ENCODE data around the gene GDPD3. TPM values are rescaled to one million over a fixed set of nuclear protein-coding genes. Genes with fewer than 3 reads are reported as not detected.
A peak's percentile ranks its signal among the peaks of the same experiment; 100 is the strongest.

The GDPD3 gene
- total RNA-seq, 1 donor from 2014 or later: 0.50 TPM

DNA sequence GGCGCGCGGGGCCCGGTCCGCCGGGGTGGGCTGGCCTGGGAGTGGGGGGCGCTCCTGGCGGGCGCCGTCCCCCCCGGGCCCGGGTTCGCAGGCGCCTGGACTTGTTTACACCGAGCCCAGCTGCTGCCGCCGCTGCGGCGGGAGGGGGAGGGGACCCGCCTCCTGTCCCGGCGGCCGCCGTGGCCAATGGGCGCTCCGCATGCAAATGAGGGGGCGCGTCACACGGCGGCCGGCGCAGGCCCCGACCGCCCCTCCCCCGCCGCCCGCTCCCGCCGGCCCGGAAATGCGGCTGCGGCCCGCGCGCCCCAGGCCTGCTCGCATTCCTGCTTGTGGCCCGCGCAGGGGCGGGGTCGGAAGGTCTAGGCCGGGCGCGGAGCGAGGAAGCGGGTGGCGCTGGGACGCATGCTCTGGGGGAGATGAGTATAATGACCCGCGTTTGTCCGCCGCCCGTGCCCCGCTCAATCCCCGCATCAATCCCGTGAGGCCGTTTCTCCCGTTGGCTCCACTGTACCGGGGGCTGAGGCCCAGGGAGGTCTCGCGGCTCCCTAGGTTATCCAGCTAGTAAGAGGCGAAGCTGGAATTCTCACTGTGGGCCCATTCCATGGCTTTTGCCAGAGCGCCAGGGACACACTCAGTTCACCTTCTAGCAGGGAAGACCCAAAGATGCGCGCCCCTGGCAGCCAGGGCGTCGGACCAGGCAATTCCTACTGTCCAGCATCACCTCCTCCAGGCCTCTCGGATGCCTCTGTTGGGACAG lies 17.1 kb downstream of the GDPD3 start, which contains the start of gene YPEL3:
Gene YPEL3 (minus strand): TSS at position 109 of the 757 bp plus-strand sequence. CDS start 731 bp downstream, outside the sequence.
- H3K27me3 ChIP-seq (ENCODE audit: control insufficient read depth, insufficient read depth, low read length): no peaks in the 10 kb centered on the region
- TF ChIP-seq, protein P1, sequence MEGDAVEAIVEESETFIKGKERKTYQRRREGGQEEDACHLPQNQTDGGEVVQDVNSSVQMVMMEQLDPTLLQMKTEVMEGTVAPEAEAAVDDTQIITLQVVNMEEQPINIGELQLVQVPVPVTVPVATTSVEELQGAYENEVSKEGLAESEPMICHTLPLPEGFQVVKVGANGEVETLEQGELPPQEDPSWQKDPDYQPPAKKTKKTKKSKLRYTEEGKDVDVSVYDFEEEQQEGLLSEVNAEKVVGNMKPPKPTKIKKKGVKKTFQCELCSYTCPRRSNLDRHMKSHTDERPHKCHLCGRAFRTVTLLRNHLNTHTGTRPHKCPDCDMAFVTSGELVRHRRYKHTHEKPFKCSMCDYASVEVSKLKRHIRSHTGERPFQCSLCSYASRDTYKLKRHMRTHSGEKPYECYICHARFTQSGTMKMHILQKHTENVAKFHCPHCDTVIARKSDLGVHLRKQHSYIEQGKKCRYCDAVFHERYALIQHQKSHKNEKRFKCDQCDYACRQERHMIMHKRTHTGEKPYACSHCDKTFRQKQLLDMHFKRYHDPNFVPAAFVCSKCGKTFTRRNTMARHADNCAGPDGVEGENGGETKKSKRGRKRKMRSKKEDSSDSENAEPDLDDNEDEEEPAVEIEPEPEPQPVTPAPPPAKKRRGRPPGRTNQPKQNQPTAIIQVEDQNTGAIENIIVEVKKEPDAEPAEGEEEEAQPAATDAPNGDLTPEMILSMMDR (IDR thresholded peaks at IDR 0.05; ENCODE audit: insufficient read depth, low read length, poor library complexity, severe bottlenecking): no peak
- peak; percentile 55 for DNase-seq (ENCODE audit: low read depth)
- no peaks in the 10 kb centered on the region for H3K36me3 ChIP-seq (ENCODE audit: control insufficient read depth, insufficient read depth, low read length)
- peak within 1 kb of the TSS; percentile 40 for H3K4me3 ChIP-seq (ENCODE audit: low read depth, low read length)

- Histone ChIP-seq H3K36me3 (ENCODE audit: control insufficient read depth, insufficient read depth, low read length) (no peaks in the 10 kb centered on the region), H3K27me3 (ENCODE audit: control insufficient read depth, insufficient read depth, low read length) (no peaks in the 10 kb centered on the region), H3K4me3 (ENCODE audit: low read depth, low read length) (peak overlapping the region; percentile 40)
- no peak for DNase-seq (ENCODE audit: low read depth)
- TF ChIP-seq, protein P1 (IDR thresholded peaks at IDR 0.05; ENCODE audit: insufficient read depth, low read length, poor library complexity, severe bottlenecking): no peak
These were observed 17.9 kb downstream of the GDPD3 start for GRCh38 chr16:30095166-30096078.

GRCh38 chr16:30094541-30095165 lies 18.7 kb downstream of the GDPD3 start:
- no peaks in the 10 kb centered on the region for H3K27me3 ChIP-seq (ENCODE audit: control insufficient read depth, insufficient read depth, low read length)
- DNase-seq (ENCODE audit: low read depth): no peak
- TF ChIP-seq, protein P1 (IDR thresholded peaks at IDR 0.05; ENCODE audit: insufficient read depth, low read length, poor library complexity, severe bottlenecking): no peak
- no peak overlapping the region for H3K4me3 ChIP-seq (ENCODE audit: low read depth, low read length)
- H3K36me3 ChIP-seq (ENCODE audit: control insufficient read depth, insufficient read depth, low read length): no peaks in the 10 kb centered on the region

DNA sequence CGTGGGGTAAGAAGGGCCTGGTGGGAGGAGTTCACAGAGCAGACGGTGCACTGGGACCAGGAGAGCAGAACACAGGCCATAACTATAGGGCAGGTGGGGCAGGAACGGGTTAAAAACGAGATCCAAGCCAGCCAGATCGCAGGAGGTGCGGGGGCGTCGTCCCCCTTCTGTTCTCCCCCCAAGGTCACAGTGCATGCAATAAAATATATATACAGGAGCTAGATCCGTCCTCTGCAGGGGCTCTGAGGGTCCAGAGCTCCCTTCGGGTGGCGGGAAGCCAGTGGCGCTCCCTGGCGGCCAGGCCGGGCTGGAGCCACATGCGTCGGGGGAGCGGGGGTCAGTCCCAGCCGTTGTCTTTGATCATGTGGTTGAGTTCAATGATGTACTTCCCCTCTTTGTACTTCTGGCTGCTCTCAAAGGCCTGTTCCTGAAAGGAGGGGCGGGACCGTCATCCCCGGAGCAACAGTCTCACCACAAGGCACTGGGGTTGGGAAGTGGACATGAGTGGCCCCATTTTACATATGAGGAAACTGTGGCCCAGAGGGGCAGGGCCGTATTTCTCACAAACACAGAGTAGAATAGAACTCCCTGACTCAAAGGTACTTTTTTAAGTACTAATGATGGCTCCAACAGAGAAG lies 20.8 kb downstream of the GDPD3 start:
- no peaks in the 10 kb centered on the region for H3K36me3 ChIP-seq (ENCODE audit: control insufficient read depth, insufficient read depth, low read length)
- peak; percentile 16 for DNase-seq (ENCODE audit: low read depth)
- H3K4me3 ChIP-seq (ENCODE audit: low read depth, low read length): peak overlapping the region; percentile 47
- TF ChIP-seq, protein P1 (IDR thresholded peaks at IDR 0.05; ENCODE audit: insufficient read depth, low read length, poor library complexity, severe bottlenecking): peak; percentile 82
- H3K27me3 ChIP-seq (ENCODE audit: control insufficient read depth, insufficient read depth, low read length): no peaks in the 10 kb centered on the region

All from kidney epithelial cell (primary cell).